MM.1S (cell line): ENCODE measurements around the gene ZNF768.
"Not testable (repeated sequence)": the region's sequence is repeated elsewhere in the genome, so short reads cannot be mapped to it uniquely, and the experiment has no call there.

Source experiments
- DNase-seq: peaks from one replicate; pipeline ENCODE4 v3.0.0-alpha.2; 2015
- H2AFZ ChIP-seq: fragments of 300-600 bp; sonication (generic); 2 replicates; pipeline ENCODE4 v1.6.0; 2016; ENCODE audit warnings: antibody characterized with exemption, low read length
- H3F3A ChIP-seq: fragments of 300-600 bp; sonication (generic); 2 replicates; pipeline ENCODE4 v1.6.1; 2016; ENCODE audit warnings: mild to moderate bottlenecking, antibody characterized with exemption, low read length, moderate library complexity, mixed read lengths; ENCODE audit not compliant: insufficient read depth
- H3K27ac ChIP-seq: fragments of 300-600 bp; sonication (generic); 2 replicates; pipeline ENCODE4 v1.5.1; 2016; ENCODE audit warnings: mild to moderate bottlenecking, low read length
- H3K27me3 ChIP-seq: fragments of 300-600 bp; sonication (generic); replicated peaks from 2 replicates; pipeline ENCODE4 v1.6.0; 2016; ENCODE audit warnings: low read length; ENCODE audit not compliant: insufficient read depth
- H3K36me3 ChIP-seq: fragments of 300-600 bp; sonication (generic); replicated peaks from 2 replicates; pipeline ENCODE4 v1.6.1; 2016; ENCODE audit warnings: mild to moderate bottlenecking, low read length, mixed read lengths; ENCODE audit not compliant: insufficient read depth
- H3K4me1 ChIP-seq: fragments of 300-600 bp; sonication (generic); 2 replicates; pipeline ENCODE4 v1.6.1; 2016; ENCODE audit warnings: low read length, mixed read lengths
- H3K4me2 ChIP-seq: fragments of 300-600 bp; sonication (generic); 2 replicates; pipeline ENCODE4 v1.6.0; 2016; ENCODE audit warnings: low read depth, low read length
- H3K4me3 ChIP-seq: fragments of 300-600 bp; sonication (generic); 2 replicates; pipeline ENCODE4 v1.5.1; 2016; ENCODE audit warnings: low read length, mixed read lengths
- H3K79me2 ChIP-seq: fragments of 300-600 bp; sonication (generic); 2 replicates; pipeline ENCODE4 v1.6.1; 2016; ENCODE audit warnings: mixed run types, low read length, mixed read lengths
- H3K9ac ChIP-seq: fragments of 300-600 bp; sonication (generic); 2 replicates; pipeline ENCODE4 v1.6.1; 2016; ENCODE audit warnings: low read length, mixed read lengths
- H3K9me2 ChIP-seq: fragments of 300-600 bp; sonication (generic); replicated peaks from 2 replicates; pipeline ENCODE4 v1.6.1; 2016; ENCODE audit warnings: mild to moderate bottlenecking, low read length, mixed read lengths; ENCODE audit not compliant: insufficient read depth
- H3K9me3 ChIP-seq: fragments of 300-600 bp; sonication (generic); replicated peaks from 2 replicates; pipeline ENCODE4 v1.6.1; 2016; ENCODE audit warnings: mild to moderate bottlenecking, low read length, mixed read lengths; ENCODE audit not compliant: insufficient read depth
- H4K20me1 ChIP-seq: fragments of 300-600 bp; sonication (generic); 2 replicates; pipeline ENCODE4 v1.6.1; 2016; ENCODE audit warnings: mild to moderate bottlenecking, low read length, moderate library complexity, mixed read lengths; ENCODE audit not compliant: insufficient read depth
- EZH2 ChIP-seq: fragments of 300-600 bp; sonication (generic); optimal IDR thresholded peaks from 2 replicates; pipeline ENCODE3; 2017; ENCODE audit warnings: low read depth, mild to moderate bottlenecking, antibody characterized with exemption, low read length, mixed read lengths
- EZH2phosphoT487 ChIP-seq: fragments of 300-600 bp; sonication (generic); IDR thresholded peaks from 2 replicates; pipeline ENCODE4 v1.6.1; 2018; ENCODE audit warnings: antibody characterized with exemption, low read length
- TF ChIP-seq, protein P1 (sequence below): fragments of 300-600 bp; sonication (generic); IDR thresholded peaks from 2 replicates; pipeline ENCODE4 v1.5.1; 2016; ENCODE audit warnings: antibody characterized with exemption, low read length, mixed read lengths

The ZNF768 gene

GRCh38 chr16:30543067-30543466 is 16.7 kb upstream of the ZNF768 start:
- Histone ChIP-seq H3K9me2 (no peaks in the 10 kb centered on the region), H3F3A (no peaks in the 10 kb centered on the region), H3K36me3 (no peaks in the 10 kb centered on the region), H3K27ac (no peak overlapping the region), H3K4me1 (no peaks in the 10 kb centered on the region), H3K9ac (no peak overlapping the region), H3K4me2 (no peak overlapping the region), H2AFZ (no peak overlapping the region), H4K20me1 (no peaks in the 10 kb centered on the region), H3K79me2 (no peaks in the 10 kb centered on the region), H3K4me3 (no peak overlapping the region), H3K9me3 (no peaks in the 10 kb centered on the region), H3K27me3 (no peaks in the 10 kb centered on the region)
- no peak for DNase-seq
- TF ChIP-seq EZH2 (no peak), EZH2phosphoT487 (no peak)
- TF ChIP-seq, protein P1, sequence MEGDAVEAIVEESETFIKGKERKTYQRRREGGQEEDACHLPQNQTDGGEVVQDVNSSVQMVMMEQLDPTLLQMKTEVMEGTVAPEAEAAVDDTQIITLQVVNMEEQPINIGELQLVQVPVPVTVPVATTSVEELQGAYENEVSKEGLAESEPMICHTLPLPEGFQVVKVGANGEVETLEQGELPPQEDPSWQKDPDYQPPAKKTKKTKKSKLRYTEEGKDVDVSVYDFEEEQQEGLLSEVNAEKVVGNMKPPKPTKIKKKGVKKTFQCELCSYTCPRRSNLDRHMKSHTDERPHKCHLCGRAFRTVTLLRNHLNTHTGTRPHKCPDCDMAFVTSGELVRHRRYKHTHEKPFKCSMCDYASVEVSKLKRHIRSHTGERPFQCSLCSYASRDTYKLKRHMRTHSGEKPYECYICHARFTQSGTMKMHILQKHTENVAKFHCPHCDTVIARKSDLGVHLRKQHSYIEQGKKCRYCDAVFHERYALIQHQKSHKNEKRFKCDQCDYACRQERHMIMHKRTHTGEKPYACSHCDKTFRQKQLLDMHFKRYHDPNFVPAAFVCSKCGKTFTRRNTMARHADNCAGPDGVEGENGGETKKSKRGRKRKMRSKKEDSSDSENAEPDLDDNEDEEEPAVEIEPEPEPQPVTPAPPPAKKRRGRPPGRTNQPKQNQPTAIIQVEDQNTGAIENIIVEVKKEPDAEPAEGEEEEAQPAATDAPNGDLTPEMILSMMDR, result no peak

GRCh38 chr16:30541502-30542329 is 15.3 kb upstream of the ZNF768 start:
- Histone ChIP-seq H4K20me1 (no peaks in the 10 kb centered on the region), H3K4me2 (no peak overlapping the region), H3K36me3 (no peaks in the 10 kb centered on the region), H2AFZ (no peak overlapping the region), H3K27ac (no peak overlapping the region), H3K9me3 (no peaks in the 10 kb centered on the region), H3K9ac (no peak overlapping the region), H3F3A (no peaks in the 10 kb centered on the region), H3K27me3 (no peaks in the 10 kb centered on the region), H3K4me3 (no peak overlapping the region), H3K9me2 (no peaks in the 10 kb centered on the region), H3K79me2 (no peaks in the 10 kb centered on the region), H3K4me1 (no peaks in the 10 kb centered on the region)
- no peak for DNase-seq
- TF ChIP-seq, protein P1, result no peak
- TF ChIP-seq EZH2phosphoT487 (no peak), EZH2 (no peak)

GRCh38 chr16:30540916-30541464 is 14.6 kb upstream of the ZNF768 start:
- not testable (repeated sequence) for H3K4me2 ChIP-seq, H3K4me3 ChIP-seq, H3K27ac ChIP-seq, H4K20me1 ChIP-seq, H3F3A ChIP-seq, DNase-seq, H3K9me2 ChIP-seq, H3K9ac ChIP-seq, H3K9me3 ChIP-seq, H3K79me2 ChIP-seq, H3K4me1 ChIP-seq, H2AFZ ChIP-seq, H3K27me3 ChIP-seq, H3K36me3 ChIP-seq

DNA sequence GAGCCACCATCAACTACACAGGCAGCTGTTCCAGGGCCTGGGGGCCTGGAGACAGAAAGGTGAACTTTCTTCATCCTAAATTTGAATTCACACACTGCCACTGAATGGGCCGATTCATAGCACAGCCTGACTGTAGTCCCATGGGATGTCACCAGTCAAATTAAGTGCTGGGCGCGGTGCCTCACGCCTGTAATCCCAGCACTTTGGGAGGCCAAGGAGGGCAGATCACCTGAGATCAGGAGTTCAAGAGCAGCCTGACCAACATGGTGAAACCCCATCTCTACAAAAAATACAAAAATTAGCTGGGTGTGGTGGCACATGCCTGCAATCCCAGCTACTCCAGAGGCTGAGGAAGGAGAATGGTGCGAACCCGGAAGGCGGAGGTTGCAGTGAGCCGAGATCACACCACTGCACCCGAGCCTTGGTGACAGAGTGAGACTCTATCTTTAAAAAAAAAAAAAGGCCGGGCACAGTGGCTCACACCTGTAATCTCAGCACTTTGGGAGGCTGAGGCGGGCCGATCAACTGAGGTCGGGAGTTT is 13.7 kb upstream of the ZNF768 start:
- not testable (repeated sequence) for H3K4me3 ChIP-seq, H3K4me1 ChIP-seq, DNase-seq, H3K27me3 ChIP-seq, H3K4me2 ChIP-seq, H3F3A ChIP-seq, H3K9ac ChIP-seq, H3K27ac ChIP-seq, H3K36me3 ChIP-seq, H3K9me2 ChIP-seq, H4K20me1 ChIP-seq, H2AFZ ChIP-seq, H3K9me3 ChIP-seq
- peaks cover 10% of the 10 kb centered on the region for H3K79me2 ChIP-seq
